Measurements from ENCODE around the gene TTC27. TPM values are rescaled to one million over a fixed set of nuclear protein-coding genes. Genes with fewer than 3 reads are reported as not detected.

TTC27 gene
- total RNA-seq, 4 donors from 2014 or later: 7.1 to 20.3 (median 10.4) TPM

GRCh38 chr2:32820701-32821100 is 192.9 kb downstream of the TTC27 start:
- TF ChIP-seq POLR2AphosphoS5 (IDR thresholded peaks at IDR 0.05) (no peak), EP300 (IDR thresholded peaks at IDR 0.05; ENCODE audit: low read depth) (no peak), POLR2A (IDR thresholded peaks at IDR 0.05) (no peak)
- TF ChIP-seq, protein P1, sequence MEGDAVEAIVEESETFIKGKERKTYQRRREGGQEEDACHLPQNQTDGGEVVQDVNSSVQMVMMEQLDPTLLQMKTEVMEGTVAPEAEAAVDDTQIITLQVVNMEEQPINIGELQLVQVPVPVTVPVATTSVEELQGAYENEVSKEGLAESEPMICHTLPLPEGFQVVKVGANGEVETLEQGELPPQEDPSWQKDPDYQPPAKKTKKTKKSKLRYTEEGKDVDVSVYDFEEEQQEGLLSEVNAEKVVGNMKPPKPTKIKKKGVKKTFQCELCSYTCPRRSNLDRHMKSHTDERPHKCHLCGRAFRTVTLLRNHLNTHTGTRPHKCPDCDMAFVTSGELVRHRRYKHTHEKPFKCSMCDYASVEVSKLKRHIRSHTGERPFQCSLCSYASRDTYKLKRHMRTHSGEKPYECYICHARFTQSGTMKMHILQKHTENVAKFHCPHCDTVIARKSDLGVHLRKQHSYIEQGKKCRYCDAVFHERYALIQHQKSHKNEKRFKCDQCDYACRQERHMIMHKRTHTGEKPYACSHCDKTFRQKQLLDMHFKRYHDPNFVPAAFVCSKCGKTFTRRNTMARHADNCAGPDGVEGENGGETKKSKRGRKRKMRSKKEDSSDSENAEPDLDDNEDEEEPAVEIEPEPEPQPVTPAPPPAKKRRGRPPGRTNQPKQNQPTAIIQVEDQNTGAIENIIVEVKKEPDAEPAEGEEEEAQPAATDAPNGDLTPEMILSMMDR (IDR thresholded peaks at IDR 0.05): no peak
- Histone ChIP-seq H3K4me1 (peaks cover 0 to 12% (median 0%) of the 10 kb centered on the region in 4 donors), H3K27ac (no peak overlapping the region), H3K9me3 (no peaks in the 10 kb centered on the region), H3K4me3 (no peak overlapping the region), H3K36me3 (peaks cover 0 to 5% (median 0%) of the 10 kb centered on the region in 4 donors), H3K27me3 (no peaks in the 10 kb centered on the region)
- in situ Hi-C loops (cut with MboI; ENCODE audit: low pct_ligation_motif_present in 1 of 4, low pct_unique_long_range_greater_than_20kb in 1 of 4, low sequenced_read_pairs in 3 of 4) (no loop called here), intact Hi-C loops (cut with DNase I; ENCODE audit: low total_unique reads) (no loop called here)
- 90 to 100% methylated on average over 1 of the region's 1 CpG for WGBS, 2 donors (ENCODE audit: low coverage in 1 of 2)
- DNase-seq: no peak

- intact Hi-C loops (cut with DNase I; ENCODE audit: low total_unique reads): no loop called here
- no peaks in the 10 kb centered on the region for H3K27me3 ChIP-seq
- no peak for DNase-seq
- TF ChIP-seq EP300 (IDR thresholded peaks at IDR 0.05; ENCODE audit: low read depth) (no peak), POLR2AphosphoS5 (IDR thresholded peaks at IDR 0.05) (no peak), POLR2A (IDR thresholded peaks at IDR 0.05) (no peak)
- TF ChIP-seq, protein P1 (IDR thresholded peaks at IDR 0.05): no peak
- in situ Hi-C loops (cut with MboI; ENCODE audit: low pct_ligation_motif_present in 1 of 4, low pct_unique_long_range_greater_than_20kb in 1 of 4, low sequenced_read_pairs in 3 of 4): no loop called here
- H3K4me1 ChIP-seq: peaks cover 0 to 12% (median 0%) of the 10 kb centered on the region in 4 donors
- peaks cover 2 to 3% of the 10 kb centered on the region in 2 donors for H3K9me3 ChIP-seq
- 83 to 90% methylated on average over 3 of the region's 3 CpGs for WGBS, 2 donors (ENCODE audit: low coverage in 1 of 2)
- H3K27ac ChIP-seq: no peak overlapping the region
- no peaks in the 10 kb centered on the region for H3K36me3 ChIP-seq
- no peak overlapping the region for H3K4me3 ChIP-seq
These were observed 196.4 kb downstream of the TTC27 start for GRCh38 chr2:32824070-32824809.

- no peak overlapping the region for H3K27ac ChIP-seq
- in situ Hi-C loops (cut with MboI; ENCODE audit: low pct_ligation_motif_present in 1 of 4, low pct_unique_long_range_greater_than_20kb in 1 of 4, low sequenced_read_pairs in 3 of 4) (no loop called here), intact Hi-C loops (cut with DNase I; ENCODE audit: low total_unique reads) (no loop called here)
- H3K4me3 ChIP-seq: no peak overlapping the region
- no peak for DNase-seq
- no peaks in the 10 kb centered on the region for H3K27me3 ChIP-seq
- H3K4me1 ChIP-seq: peaks cover 0 to 12% (median 0%) of the 10 kb centered on the region in 4 donors
- H3K9me3 ChIP-seq: peaks cover 3 to 6% of the 10 kb centered on the region in 2 donors
- 28 to 49% methylated on average over 4 to 6 of the region's 6 CpGs for WGBS, 2 donors (ENCODE audit: low coverage in 1 of 2)
- TF ChIP-seq, protein P1 (IDR thresholded peaks at IDR 0.05): no peak
- TF ChIP-seq EP300 (IDR thresholded peaks at IDR 0.05; ENCODE audit: low read depth): no peak
- no peak for TF ChIP-seq POLR2A (IDR thresholded peaks at IDR 0.05)
- no peak for TF ChIP-seq POLR2AphosphoS5 (IDR thresholded peaks at IDR 0.05)
- H3K36me3 ChIP-seq: no peaks in the 10 kb centered on the region
These were observed 197.5 kb downstream of the TTC27 start for GRCh38 chr2:32825291-32825712.

DNA sequence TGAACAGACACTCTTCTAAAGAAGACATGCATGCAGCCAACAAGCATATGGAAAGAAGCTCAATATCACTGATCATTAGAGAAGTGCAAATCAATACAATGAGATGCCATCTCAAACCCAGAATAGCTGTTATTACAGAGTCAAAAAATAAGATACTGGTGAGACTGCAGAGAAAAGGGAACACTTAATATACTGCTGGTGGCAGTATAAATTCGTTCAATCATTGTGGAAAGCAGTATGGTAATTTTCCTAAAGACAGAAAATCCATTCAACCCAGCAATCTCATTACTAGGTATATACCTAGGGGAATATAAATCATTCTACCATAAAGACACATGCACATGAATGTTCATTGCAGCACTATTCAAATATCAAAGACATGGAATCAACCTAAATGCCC is 202.3 kb downstream of the TTC27 start:
- Histone ChIP-seq H3K4me3 (no peak overlapping the region), H3K27me3 (no peaks in the 10 kb centered on the region), H3K27ac (no peak overlapping the region), H3K4me1 (peaks cover 0 to 4% (median 0%) of the 10 kb centered on the region in 4 donors), H3K36me3 (no peaks in the 10 kb centered on the region), H3K9me3 (peaks cover 3 to 6% of the 10 kb centered on the region in 2 donors)
- TF ChIP-seq POLR2A (IDR thresholded peaks at IDR 0.05) (no peak), EP300 (IDR thresholded peaks at IDR 0.05; ENCODE audit: low read depth) (no peak), POLR2AphosphoS5 (IDR thresholded peaks at IDR 0.05) (no peak)
- TF ChIP-seq, protein P1 (IDR thresholded peaks at IDR 0.05): no peak
- in situ Hi-C loops (cut with MboI; ENCODE audit: low pct_ligation_motif_present in 1 of 4, low pct_unique_long_range_greater_than_20kb in 1 of 4, low sequenced_read_pairs in 3 of 4) (no loop called here), intact Hi-C loops (cut with DNase I; ENCODE audit: low total_unique reads) (no loop called here)
- WGBS, 2 donors (ENCODE audit: low coverage in 1 of 2): 87% methylated on average over 1 of the region's 1 CpG; no CpG with 5 or more reads in 1 of the 2 donors
- DNase-seq: no peak
